HepG2 (cell line): ENCODE measurements around the gene SPRYD3.

ENCODE experiments used
- ATF3 ChIP-seq: sonication (generic); formaldehyde crosslinking; IDR thresholded peaks from 2 replicates; pipeline ENCODE4 v1.4.0; 2020; ENCODE audit warnings: missing genetic modification reagents
- FOXM1 ChIP-seq: sonication (generic); formaldehyde crosslinking; IDR thresholded peaks from 2 replicates; pipeline ENCODE4 v1.5.0; 2020; ENCODE audit warnings: missing genetic modification reagents
- HDAC2 ChIP-seq: sonication (generic); formaldehyde crosslinking; IDR thresholded peaks from 2 replicates; pipeline ENCODE4 v1.4.0; 2020; ENCODE audit warnings: missing genetic modification reagents
- KDM1A ChIP-seq: IDR thresholded peaks from 2 replicates; pipeline ENCODE4 v1.6.1; 2016; ENCODE audit warnings: missing compliant biosample characterization
- MAFF ChIP-seq: IDR thresholded peaks from 2 replicates; pipeline ENCODE4 v1.6.1; 2011; ENCODE audit warnings: low read depth, low read length, improper control_type of control experiment
- MNT ChIP-seq: fragments of 450-650 bp; IDR thresholded peaks from 2 replicates; pipeline ENCODE4 v1.6.1; 2016
- RXRB ChIP-seq: IDR thresholded peaks from 2 replicates; pipeline ENCODE4 v1.6.1; 2016; ENCODE audit warnings: borderline replicate concordance, missing genetic modification reagents, missing compliant biosample characterization
- TAF1 ChIP-seq: sonication (generic); formaldehyde crosslinking; IDR thresholded peaks from 2 replicates; pipeline ENCODE4 v1.4.0; 2020; ENCODE audit warnings: missing genetic modification reagents
- U2AF2 ChIP-seq: fragments of 200-400 bp; formaldehyde crosslinking; IDR thresholded peaks from 2 replicates; pipeline ENCODE4 v1.6.1; 2017; ENCODE audit warnings: low read depth, mild to moderate bottlenecking, low read length

DNA sequence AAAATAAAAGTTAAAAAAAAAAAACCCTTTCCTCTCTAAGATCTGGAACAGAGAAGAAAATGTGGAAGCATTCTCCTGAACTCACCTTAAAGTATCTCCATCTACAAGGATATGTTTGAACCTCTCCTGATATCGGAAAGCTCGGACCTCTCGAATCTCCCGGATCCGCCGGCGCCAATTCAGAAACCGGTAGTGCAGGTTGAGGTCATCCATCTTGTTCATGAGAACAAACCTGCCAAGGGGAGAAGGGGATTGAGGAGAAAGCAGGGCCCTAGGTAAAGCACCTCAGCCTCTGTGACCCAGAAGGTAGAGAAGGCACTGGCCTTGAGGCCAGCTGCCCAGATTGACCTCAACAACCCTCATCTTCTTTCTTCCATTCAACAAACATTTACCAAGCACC lies 2.2 kb downstream of the SPRYD3 start:
- no peak for TF ChIP-seq FOXM1 (CRISPR knock-in tag)
- TF ChIP-seq HDAC2 (CRISPR knock-in tag), result no peak
- TF ChIP-seq U2AF2, result no peak
- no peak for TF ChIP-seq TAF1
- TF ChIP-seq ATF3, result no peak
- no peak for TF ChIP-seq RXRB (CRISPR knock-in tag)
- TF ChIP-seq KDM1A (CRISPR knock-in tag), result no peak
- no peak for TF ChIP-seq MAFF
- TF ChIP-seq MNT, result no peak
